ENCODE results near the gene GCH1. TPM values are rescaled to one million over a fixed set of nuclear protein-coding genes. Genes with fewer than 3 reads are reported as not detected.

The GCH1 gene
- polyA plus RNA-seq, 1 experiment = 1.3 TPM

DNA sequence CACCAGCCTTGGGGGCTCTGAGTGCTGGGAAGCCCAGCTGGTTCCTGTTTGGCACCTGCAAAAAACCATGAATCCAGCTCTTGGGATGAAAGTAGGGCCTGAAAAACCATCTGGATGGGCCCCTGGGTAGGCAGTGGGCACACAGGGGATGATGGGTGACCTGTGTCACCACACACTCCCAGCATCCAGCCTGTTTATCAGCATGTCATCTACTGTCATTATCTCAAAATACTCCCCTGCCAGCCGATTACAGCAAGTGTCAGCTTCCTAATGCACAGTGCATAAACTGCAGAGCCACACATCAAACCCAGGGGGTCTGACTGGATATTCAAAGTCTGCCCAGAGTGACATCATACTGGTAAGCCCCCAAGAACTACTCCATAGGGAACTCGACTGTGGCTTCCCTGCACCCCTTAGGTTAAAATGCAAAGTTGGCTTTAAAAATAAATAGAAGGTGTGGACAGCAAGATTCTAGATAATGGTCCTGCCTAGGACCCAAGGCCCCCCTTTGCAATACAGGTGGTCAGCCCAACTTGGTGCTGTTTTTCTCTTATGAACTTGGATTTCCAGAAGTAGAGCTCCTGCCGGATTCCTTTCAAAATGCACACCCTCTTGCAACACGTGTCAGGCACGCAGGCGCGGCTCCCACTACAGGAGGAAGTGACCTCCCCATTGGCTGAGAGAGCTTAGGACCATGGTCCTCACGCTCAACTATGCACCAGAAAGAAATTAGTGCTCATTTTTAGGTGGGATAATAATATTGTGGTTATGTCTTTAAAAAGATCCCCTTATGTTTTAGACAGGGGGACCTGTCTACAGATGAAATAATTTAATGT, 94.1 kb downstream of the GCH1 start:
- Histone ChIP-seq H3K27me3 (ENCODE audit: control insufficient read depth, insufficient read depth, low read length) (peaks cover 9% of the 10 kb centered on the region), H3K4me3 (ENCODE audit: low read depth, low read length) (no peak overlapping the region), H3K36me3 (ENCODE audit: control insufficient read depth, insufficient read depth, low read length) (no peaks in the 10 kb centered on the region)
- CTCF ChIA-PET = interaction anchor here (1.1 to 6.7 kb wide), 3 partner anchors 10 to 244 kb away, joined by 4 to 53 read pairs (median 13); no protein-coding TSS in a partner anchor
- DNase-seq (ENCODE audit: low read depth) = no peak
- TF ChIP-seq, protein P1, sequence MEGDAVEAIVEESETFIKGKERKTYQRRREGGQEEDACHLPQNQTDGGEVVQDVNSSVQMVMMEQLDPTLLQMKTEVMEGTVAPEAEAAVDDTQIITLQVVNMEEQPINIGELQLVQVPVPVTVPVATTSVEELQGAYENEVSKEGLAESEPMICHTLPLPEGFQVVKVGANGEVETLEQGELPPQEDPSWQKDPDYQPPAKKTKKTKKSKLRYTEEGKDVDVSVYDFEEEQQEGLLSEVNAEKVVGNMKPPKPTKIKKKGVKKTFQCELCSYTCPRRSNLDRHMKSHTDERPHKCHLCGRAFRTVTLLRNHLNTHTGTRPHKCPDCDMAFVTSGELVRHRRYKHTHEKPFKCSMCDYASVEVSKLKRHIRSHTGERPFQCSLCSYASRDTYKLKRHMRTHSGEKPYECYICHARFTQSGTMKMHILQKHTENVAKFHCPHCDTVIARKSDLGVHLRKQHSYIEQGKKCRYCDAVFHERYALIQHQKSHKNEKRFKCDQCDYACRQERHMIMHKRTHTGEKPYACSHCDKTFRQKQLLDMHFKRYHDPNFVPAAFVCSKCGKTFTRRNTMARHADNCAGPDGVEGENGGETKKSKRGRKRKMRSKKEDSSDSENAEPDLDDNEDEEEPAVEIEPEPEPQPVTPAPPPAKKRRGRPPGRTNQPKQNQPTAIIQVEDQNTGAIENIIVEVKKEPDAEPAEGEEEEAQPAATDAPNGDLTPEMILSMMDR (IDR thresholded peaks at IDR 0.05; ENCODE audit: insufficient read depth, low read depth, low read length) = no peak
- POLR2A ChIA-PET = no interaction called here

- ChIA-PET POLR2A (no interaction called here), CTCF (interaction anchor here (0.7 to 6.7 kb wide), 5 partner anchors 10 to 304 kb away, joined by 3 to 53 read pairs (median 4); no protein-coding TSS in a partner anchor)
- H3K4me3 ChIP-seq (ENCODE audit: low read depth, low read length) = no peak overlapping the region
- DNase-seq (ENCODE audit: low read depth) = no peak
- peaks cover 10% of the 10 kb centered on the region for H3K27me3 ChIP-seq (ENCODE audit: control insufficient read depth, insufficient read depth, low read length)
- no peaks in the 10 kb centered on the region for H3K36me3 ChIP-seq (ENCODE audit: control insufficient read depth, insufficient read depth, low read length)
- TF ChIP-seq, protein P1 (IDR thresholded peaks at IDR 0.05; ENCODE audit: insufficient read depth, low read depth, low read length) = no peak
Measured at GRCh38 chr14:54807881-54808280, 94.7 kb downstream of the GCH1 start.

GRCh38 chr14:54807428-54807827, 95.2 kb downstream of the GCH1 start:
- TF ChIP-seq, protein P1 (IDR thresholded peaks at IDR 0.05; ENCODE audit: insufficient read depth, low read depth, low read length) = no peak
- POLR2A ChIA-PET = no interaction called here
- Histone ChIP-seq H3K4me3 (ENCODE audit: low read depth, low read length) (no peak overlapping the region), H3K27me3 (ENCODE audit: control insufficient read depth, insufficient read depth, low read length) (peaks cover 6% of the 10 kb centered on the region), H3K36me3 (ENCODE audit: control insufficient read depth, insufficient read depth, low read length) (no peaks in the 10 kb centered on the region)
- no peak for DNase-seq (ENCODE audit: low read depth)
- CTCF ChIA-PET = interaction anchor here (0.7 to 6.7 kb wide), 6 partner anchors 11 to 303 kb away, joined by 3 to 53 read pairs (median 8); no protein-coding TSS in a partner anchor

DNA sequence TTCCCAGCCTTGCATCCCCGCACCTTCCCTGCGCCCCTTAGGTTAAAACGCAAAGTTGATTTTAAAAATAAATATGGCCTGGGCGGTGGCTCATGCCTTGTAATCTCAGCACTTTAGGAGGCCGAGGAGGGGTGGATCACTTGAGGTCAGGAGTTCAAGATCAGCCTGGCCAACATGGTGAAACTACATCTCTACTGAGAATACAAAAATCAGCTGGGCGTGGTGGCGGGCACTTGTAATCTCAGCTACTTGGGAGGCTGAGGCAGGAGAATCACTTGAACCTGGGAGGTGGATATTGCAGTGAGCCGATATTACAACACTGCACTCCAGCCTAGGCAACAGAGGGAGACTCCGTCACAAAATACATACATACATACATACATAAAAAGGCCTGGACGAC, 96.0 kb downstream of the GCH1 start:
- no peak for DNase-seq (ENCODE audit: low read depth)
- H3K4me3 ChIP-seq (ENCODE audit: low read depth, low read length) = no peak overlapping the region
- TF ChIP-seq, protein P1 (IDR thresholded peaks at IDR 0.05; ENCODE audit: insufficient read depth, low read depth, low read length) = no peak
- H3K27me3 ChIP-seq (ENCODE audit: control insufficient read depth, insufficient read depth, low read length) = peaks cover 3% of the 10 kb centered on the region
- no peaks in the 10 kb centered on the region for H3K36me3 ChIP-seq (ENCODE audit: control insufficient read depth, insufficient read depth, low read length)
- ChIA-PET CTCF (interaction anchor here (0.5 to 6.7 kb wide), 24 partner anchors 7 to 1413 kb away, joined by 3 to 53 read pairs (median 4); no protein-coding TSS in a partner anchor), POLR2A (no interaction called here)

- Histone ChIP-seq H3K36me3 (ENCODE audit: control insufficient read depth, insufficient read depth, low read length) (no peaks in the 10 kb centered on the region), H3K4me3 (ENCODE audit: low read depth, low read length) (no peak overlapping the region), H3K27me3 (ENCODE audit: control insufficient read depth, insufficient read depth, low read length) (peaks cover 1% of the 10 kb centered on the region)
- ChIA-PET POLR2A (no interaction called here), CTCF (interaction anchor here (0.5 to 6.7 kb wide), 31 partner anchors 8 to 1412 kb away, joined by 3 to 53 read pairs (median 4); no protein-coding TSS in a partner anchor)
- TF ChIP-seq, protein P1 (IDR thresholded peaks at IDR 0.05; ENCODE audit: insufficient read depth, low read depth, low read length) = peak; percentile 97
- DNase-seq (ENCODE audit: low read depth) = no peak
Measured at GRCh38 chr14:54805445-54806322, 96.9 kb downstream of the GCH1 start.

All from BJ (cell line).